Measurements from ENCODE around the gene TGFA.

The TGFA gene

DNA sequence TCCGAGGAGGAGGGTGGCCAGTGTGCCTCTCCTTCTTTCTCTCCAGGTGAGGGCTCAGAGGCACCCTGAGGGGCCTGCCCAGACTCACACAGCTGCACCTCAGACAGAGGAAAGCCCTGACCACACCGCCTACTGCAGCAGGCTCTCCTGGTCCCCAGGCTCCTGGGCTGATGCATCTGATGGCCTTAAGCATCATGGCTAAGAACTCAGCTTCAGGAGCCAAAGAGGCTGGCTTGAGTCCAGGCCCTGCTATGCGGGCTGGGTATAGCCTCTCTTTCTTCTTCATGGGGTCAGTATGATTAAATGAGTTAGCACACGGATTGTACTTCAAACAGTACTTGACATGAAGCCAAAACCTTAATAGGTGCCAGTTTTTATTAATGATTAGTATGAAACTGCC, 89.6 kb downstream of the TGFA start:
- DNase-seq: no peak

DNA sequence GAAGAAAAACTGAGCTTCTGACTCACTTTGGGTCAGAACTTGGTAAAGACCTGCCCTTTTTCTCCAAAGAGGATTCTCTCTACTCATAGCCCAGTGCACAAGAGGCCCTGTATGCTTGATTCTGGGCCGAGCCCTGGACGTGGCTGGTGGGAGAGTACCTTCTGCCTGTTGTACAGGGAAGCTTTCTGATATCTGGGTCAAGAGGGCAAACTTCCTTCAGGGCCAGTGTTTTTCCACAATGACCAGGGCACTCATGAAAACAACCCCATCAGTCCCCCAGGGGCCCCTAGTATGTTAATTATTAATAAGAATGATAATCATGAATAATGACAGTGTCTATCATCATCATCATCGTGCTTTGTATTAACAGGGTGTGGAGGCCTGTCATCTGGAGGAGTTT, 90.0 kb downstream of the TGFA start:
- no peak for DNase-seq

DNA sequence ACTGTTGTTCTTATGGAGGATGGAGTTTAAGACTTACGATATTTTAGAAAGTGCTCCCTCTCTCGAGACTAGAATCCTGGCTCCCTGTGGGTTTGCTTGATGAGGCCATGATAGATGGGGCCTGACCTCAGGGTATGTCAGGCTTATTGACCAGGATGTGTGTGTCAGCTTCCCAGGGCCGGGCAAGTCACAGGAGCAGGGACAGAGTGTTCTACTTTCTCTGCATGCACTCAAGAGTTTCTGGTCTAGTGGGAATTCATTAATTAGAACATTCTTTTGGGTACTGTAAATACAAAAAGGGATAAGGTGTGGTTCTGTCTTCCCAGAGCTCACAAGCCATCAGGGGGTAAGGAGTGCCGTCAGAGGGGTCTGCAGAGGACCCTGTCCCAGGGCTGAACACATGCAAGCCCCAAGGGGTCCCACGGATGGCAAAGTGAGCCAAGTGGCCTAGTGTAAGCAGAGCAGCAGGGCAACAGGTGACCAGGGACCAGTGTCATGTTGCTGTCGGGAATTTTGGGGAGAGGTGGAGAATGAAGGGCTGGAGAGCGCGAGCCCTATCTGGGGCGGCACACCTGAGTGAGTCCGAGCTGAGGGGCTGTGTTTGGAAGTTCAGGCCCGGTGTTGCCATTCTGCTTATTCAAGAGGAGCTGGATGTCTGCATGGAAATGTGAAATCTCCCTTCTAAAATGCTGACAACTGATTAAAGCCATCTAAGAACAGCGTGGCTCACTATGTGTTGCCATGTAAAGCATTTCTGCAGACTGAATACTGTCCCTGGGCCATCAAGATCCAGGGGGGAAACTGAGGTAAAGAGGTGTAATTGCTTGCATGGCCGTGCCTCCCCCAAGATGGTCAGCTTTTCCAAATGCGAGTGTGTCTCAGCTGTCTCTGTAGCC, 91.4 kb downstream of the TGFA start:
- DNase-seq: no peak

DNA sequence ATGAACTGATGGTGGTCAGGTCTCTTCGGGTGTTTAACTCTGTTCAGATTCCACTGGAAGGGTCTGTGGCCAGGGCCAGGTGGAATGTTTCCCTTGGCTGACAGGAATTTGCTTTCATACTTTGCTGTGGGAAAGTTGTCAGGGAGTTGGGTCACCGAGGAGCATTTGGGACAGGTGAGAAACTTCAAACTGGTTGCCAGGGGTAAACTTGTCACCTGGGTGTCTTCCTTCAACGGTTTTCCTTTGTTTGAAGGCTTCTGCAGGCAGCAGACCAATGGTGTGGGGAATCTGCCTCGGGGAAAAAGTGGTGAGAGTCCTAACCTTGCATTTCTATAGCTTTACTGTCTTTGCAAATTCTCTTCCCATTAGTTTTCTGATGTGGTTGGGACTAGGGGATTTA, 92.2 kb downstream of the TGFA start:
- DNase-seq: no peak

DNA sequence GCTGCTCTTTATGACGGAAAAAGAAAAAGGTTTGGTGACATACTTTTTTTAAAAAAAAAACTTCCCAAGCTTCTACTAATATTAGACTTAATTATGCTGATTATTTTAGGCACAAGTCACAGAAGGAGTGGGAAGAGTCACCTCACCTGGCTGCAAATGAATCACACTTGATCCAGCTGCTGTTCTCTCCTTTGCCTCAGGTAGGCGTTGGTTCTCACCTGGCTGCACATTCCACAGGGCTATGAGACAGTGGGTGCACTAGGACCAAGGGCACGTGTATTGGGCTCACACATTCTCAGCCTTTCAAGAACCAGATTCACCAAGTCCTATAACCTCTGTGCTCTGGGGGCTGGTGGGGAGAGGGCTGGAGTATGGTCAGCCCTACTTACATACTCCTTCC, 93.3 kb downstream of the TGFA start:
- no peak for DNase-seq

DNA sequence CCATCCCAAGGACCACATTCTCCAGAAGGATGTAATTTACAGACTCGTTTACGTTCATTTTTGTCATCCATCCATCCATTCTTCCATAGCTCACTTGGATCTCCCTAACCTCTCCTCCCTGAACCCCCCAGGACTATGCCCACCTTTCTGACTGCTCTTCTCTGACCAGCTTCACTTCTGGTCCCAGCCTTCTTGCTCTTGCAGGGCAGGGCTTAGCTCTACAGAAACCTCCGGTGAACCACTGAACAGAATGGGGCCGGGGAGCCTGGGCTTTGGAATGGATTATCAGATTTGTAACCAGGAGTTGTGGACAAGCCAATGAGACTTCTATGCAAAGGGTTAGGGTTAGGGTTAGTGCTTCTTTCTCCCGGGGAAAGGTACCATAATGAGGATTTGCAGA, 95.0 kb downstream of the TGFA start:
- DNase-seq: no peak

DNA sequence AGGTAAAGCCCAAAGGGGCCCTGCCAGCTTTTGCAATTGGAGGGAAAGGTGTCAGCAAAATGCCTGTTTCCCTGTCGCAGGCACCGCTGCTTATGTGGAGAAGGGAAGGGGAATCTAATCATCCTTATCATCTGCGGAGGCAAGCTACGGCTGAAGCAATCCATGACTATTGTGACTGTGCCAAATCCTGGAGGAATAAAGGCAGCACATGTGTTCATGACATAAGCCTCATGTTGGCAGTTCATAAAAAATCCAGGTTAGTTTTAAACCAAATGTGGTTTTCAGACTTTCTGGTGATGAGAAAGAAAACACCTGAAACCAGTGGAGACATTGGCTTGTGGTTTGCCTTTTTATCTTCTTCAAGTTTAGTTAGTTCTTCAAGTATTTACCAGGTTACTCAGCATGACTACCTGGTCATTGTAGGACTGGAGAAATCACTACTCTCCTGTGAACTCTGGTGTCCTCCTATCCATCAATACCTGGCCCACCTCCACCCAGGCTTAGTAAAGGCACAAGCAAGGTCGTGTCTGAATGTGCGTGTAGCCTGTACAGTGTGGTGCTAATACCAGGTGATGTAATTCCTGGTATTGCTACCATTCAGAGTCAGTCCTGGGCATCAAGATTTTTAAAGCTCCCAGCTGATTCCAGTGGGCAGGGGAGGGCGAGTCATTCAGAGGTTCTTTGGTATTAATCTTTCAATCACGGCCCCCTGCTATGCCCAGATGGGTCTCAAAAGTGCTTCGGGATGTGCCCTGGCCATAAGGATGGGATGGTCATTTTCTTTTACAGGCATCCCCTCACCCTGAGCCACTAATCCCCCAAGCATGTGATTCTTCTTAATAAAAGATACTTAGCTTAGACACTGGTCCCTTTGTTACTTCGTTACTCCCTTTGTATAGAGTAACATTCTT, 96.8 kb downstream of the TGFA start:
- DNase-seq: no peak

DNA sequence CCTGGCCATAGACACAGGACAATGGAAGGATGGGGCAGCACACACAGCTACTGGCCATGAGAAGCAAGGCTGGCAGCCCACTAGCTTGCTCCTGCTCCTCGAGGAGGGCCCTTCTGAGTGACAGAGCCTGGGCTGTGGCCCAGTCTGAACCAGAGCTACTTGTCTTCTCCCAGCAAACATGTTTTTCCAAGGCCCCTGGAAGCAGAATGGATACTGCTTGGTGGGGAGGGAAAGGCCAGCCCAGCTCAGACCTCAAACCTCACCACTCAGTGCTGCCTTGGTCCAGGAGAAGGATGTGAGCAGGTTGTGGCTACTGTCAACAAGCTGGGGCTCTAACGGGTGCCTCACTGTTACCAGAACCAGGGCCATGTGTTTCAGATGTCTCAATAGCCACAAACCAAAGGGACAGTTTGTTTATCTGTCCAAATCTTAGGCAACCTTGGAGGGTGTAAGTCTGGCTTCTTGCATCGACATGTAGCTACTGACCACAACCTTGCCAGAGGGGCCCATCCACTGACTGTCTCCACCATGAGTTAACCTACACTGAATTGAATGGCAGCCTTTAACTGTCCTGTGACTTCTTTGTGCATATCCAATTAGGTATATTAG, 98.6 kb downstream of the TGFA start:
- no peak for DNase-seq

DNA sequence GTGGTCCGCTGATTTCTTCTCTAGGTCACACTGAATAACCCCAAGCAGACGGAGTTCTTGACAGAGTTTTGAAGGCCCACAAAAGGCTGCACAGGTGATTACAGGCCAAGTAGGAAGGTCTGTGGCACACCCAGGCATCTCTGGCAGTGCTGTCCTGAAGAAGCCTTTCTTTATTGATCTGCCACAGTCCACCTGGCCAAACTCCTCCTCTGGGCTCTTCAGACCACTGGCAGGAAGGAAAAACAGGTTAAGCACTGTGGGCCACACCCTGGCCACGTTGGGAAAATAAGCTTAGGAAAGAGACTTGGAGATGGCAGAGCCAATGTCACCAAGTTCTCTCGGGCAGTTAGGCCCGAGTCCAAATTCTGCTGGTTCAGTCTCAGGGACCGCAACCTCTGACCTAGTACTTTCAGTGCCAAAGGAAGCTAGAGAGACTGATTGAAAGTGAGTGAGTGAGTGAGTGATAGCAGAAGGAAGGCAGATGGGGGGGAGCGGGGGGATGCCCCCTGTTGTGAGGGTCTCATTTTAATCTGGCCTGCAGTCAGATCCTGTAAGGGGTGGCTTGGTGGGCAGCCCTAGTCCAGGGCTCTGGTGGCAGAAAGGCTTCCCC, 102.9 kb downstream of the TGFA start:
- no peak for DNase-seq

DNA sequence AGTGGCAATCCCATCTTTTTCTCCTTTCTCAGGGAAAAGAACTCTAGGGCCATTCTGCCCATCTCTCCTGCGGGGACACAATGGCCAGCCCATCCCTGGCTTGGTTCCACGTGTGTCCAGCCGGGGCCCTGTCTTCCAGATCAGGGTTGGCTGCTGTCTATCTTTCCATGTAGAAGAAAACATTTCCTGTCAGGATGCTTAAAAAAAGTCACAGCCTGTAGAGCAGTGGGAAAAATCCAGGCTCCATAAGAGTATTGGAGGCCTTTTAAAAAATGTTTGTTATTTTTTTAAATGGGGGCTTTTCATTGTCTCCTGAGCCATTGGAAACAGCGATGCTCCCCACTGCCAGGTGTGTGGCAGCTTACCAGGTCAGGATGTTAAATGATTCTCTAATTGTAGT, 105.6 kb downstream of the TGFA start:
- DNase-seq: no peak

DNA sequence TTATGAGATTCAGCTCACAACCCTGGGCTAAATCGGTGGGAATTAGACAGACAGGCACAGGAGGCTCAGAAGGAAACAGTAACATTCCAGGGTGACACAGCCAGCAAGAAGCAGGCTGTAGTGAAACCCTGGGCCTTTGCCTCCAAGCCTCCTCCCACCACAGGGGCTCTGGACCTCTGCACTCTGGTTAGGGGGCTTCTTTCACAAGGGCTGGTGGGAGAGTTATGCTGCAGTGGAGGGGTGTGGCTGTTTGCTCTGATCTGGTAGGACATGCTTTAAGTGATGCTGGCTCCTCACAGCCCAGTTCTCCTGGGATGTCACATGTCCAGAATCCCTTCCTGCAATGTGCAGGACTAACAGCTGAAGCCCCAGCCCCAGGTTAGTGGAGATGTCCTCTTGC, 109.9 kb downstream of the TGFA start:
- DNase-seq: no peak

DNA sequence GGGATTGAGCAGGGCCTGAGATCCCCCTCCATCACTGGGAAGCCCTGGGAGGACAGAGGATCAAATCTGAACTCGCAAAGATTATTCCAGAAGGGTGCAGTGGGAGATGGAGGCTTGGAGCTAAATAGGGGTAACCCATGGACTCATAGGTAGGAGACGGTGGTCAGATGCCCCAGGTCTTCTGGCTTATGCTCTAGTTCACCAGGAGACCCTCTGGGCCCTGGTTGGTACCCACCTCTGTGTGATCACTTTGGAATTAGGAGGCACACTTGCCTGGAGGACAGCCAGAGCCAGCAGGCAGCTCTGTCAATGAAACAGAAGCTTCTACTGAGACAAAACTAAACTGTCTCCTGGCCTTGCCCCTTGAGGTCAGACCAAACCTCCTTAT, 110.6 kb downstream of the TGFA start:
- DNase-seq: no peak

DNA sequence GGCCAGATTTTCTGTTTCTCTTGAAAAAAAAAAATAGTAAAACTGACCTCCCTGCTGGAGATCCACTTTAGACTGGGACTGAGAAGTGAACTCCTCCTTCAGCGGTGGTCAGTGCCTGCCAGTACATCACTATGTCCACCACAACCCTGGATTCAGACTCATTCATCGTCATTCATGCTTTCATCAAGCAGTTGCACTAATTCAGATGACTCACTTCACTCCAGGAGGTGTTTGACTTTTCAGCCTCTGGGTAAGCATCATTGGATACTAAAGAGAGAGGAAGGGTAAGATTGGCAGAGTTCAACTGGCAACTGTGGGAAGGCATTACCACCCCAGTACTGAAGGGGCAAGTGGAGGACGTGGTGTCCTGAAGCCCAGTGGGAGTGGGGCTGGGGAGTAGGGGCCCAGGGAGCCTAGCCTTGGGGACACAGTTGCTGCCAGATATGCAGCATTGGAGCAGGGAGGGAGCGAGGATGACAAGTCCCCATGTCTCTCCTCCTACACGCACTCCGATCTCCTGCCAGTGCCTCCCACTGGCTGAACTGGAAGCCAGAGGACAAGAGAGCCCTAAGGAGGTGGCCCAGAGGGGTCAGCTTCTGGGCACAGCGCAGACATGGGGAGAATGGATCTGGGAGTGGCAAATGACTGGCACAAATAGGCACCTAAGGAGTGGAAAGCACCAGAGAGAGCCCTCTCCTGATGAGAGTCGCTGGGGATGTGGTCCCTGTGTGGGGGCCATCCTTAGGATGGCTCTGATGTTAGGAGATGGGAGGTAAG, 111.1 kb downstream of the TGFA start:
- DNase-seq: no peak

DNA sequence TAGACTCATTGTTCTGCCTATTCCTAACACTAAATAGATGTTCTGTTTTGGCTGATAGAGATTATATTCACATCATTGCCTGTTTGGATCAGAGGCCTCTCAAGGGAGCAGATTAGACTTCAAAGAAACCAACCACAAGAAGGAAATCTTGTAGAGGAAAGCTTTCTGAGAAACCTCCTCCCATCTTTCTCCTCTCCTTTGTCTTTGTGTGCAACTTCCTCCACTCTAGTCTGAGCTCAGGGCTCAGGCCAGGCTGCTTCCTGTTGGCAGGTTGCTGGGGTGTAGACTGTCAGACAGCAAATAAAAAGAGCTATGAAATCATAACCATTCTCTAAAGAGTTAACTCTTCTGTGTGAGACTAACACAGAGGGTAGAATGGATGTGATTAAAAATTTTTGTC, 113.0 kb downstream of the TGFA start:
- DNase-seq: no peak

DNA sequence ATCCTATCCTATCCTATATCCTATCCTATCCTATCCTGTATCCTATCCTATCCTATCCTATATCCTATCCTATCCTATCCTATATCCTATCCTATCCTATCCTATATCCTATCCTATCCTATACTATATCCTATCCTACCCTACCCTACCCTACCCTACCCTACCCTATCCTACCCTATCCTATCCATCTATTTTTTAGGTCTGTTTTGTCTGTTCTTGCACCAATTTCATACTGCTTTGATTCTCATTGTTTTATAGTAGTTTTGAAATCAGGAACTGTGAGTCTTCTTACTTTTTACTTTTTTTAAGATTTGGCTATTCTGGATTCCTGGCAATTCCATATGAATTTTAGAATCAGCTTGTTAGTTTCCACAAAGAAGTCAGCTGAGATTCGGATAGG, 118.5 kb downstream of the TGFA start:
- DNase-seq: no peak

DNA sequence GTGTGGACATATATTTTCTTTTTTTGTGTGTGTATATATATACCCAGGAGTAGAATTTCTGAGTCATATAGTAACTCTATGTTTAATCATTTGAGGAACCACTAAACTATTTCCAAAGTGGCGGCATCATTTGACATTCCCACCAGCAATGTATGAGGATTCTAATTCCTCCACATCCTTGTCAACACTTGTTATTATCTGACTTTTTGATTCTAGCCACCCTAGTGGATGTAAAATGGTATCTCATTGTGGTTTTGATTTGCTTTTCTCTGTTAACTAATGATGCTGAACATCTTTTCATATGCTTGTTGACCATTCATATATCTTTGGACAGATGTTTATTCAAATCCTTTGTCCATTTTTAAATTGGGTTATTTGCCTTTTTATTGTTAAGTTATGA, 120.3 kb downstream of the TGFA start:
- no peak for DNase-seq

DNA sequence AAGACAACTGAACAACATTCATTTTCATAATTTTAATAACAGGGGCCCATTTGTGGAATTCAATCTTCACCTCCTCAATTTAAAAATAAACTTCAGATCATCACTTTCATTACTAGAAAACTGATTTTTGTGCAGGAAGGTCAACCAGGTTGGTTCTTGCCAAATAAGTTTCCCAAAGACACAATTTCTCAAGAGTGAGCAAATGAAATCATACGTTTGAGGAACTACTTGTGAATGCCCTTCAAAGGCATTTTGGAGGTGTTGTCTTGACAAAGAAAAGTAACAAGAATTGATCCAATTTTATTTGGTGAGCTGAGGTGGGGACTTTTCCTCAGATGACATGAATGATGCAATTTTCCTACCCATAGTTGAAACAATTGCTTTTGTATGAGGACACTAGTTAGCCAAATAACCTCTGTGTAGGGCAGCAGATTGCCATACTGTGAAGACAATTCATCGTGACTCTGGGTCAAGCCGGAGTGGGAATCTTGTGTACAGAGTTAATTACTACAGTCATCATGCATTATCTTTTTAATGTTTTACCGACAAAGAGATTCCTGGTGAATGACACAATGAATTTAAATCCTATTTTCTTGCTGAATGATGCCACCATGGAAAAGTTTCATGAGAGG, 121.8 kb downstream of the TGFA start:
- DNase-seq: no peak

DNA sequence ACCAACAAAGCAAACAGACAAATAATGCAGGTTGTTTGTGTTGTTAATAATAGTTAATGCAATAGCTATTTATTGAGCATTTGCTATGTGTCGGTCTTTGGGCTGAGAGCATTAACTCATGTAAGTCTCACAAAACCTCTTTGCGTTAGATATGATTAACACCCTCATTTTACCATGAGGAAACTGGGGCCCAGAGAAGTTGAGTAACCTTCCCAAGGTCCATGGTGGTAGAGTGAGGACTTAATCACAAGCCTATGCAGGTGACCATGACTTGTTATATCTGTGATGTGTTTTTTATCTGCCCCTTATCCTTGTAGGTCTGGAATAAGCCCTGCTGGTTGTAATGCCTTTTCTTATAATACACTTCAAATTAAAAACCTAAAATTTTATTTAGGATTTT, 127.3 kb downstream of the TGFA start:
- no peak for DNase-seq

DNA sequence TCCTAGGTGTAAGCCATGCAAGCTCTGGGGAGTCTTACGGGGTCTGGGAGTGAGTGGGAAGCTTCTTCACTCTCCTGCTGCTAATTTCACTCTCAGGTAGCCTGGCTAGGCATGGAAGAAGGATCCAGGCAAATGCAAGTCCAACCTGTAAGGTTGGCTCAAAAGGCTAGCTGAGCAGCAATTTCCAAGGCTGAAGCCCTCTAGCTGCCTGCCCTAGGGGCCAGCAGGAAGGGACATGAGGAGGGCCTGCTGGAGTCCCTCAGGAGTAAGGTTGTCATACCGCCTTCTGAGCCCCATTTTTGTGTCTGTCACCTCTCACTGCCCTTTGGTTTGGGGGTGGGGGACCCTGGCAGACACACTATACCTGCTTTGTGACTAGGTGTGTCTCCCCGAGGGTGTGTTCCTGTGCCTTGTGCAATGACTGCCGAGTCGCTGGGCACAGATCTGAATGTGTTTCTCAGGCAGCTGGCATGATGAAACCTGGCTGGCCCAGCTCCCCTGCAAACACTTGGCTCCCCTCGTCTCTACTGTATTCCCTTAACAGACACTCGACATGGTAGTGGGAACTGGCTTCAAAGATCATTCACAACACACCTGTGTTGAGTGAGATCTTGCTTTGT, 127.8 kb downstream of the TGFA start:
- no peak for DNase-seq

DNA sequence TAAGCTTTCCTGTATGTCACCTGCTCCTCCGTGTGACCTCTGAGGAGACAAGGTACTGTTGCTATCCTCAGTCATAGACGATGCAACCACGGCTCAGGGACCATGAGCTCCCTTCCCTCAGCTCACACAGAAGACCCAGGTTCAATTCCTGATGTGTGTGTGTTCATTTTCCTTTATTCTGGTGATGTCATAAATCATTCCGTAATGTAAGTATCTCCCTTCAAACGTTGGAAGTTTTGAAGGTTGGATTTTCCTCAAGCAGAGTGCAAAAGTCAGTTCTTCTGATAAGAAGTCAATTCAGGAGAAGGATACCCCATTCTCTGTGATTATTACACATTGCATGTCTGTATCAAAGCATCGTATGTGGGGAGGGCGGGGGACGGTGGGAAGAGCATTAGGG, 132.9 kb downstream of the TGFA start:
- no peak for DNase-seq

Data from amygdala (tissue), 56 donors.